GM19099 (cell line): ENCODE data around the gene ANKS4B.

Experiments
- POLR2A ChIP-seq: IDR thresholded peaks from 3 replicates; pipeline ENCODE4 v1.6.1; 2011; ENCODE audit warnings: low read depth; ENCODE audit not compliant: insufficient read length; ENCODE audit errors: extremely low read depth

The ANKS4B gene

DNA sequence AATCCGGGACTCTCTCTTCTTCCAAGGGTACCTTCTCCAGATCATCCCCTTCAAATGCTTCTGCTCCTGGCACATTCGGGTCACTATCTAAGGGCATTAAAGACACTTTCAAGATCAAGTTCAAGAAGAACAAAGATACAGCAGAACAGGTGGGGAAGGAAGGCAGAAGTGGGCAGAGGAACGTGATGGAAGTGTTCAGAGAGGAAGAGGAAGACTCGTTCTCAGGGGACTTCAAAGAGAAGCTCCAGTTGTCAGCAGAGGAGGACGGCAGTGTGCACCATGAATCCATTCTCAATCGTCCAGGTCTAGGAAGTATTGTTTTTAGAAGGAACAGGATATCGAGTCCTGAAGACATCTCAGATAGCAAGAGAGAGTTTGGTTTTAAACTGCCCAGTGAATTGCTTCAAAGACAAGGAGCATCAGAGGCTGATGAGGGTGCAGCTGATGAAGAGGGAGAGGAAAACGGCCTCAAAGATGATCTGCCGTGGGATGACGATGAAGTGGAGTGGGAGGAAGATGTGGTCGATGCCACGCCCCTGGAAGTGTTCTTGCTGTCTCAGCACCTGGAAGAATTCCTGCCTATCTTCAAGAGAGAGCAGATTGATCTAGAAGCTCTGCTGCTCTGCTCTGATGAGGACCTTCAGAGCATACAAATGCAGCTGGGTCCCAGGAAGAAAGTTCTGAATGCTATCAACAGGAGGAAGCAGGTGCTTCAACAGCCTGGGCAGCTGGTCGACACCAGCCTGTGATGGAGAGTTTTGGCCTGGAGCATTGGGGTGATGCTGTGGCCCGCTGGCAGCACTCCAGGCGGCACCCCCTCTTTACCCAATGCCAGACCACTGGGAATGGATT, 16.8 kb downstream of the ANKS4B start:
- TF ChIP-seq POLR2A, result no peak

DNA sequence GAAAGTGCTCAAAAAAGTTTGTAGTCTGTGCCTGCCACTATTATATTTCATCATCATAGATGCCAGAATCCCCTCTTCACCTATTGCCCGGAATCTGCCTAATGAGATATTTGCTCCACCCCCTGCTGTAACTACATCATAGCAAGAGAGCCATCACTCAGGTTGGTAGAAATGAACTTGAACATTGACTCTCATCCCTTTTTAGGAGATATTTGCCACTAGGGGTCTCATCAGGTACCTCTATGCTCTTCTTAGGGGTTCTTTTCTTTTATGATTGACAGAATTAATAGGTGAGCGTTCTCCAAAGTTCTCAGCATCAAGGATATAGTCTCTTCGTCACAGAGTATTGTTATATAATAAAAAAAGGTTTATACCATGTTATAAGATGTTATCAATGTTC, 20.0 kb downstream of the ANKS4B start:
- TF ChIP-seq POLR2A, result no peak

DNA sequence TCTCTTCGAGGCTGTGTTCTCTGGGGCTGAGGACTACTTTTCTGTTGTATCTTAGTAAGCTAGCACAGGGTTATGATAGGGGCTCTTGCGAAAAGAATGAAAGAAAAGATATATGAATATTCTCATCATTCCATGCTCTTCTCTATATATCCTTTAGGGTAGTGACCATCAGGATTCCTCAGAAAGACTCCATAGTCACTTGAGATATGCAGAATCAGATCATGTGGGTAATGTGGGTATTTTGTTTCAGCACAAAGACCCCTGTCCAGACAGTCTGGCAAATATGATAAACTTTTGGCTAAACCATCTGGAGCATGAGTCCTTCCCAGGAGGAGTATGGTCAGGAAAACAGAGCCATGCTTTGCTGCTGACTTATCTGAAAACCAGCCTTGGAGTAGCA, 23.1 kb downstream of the ANKS4B start:
- no peak for TF ChIP-seq POLR2A

DNA sequence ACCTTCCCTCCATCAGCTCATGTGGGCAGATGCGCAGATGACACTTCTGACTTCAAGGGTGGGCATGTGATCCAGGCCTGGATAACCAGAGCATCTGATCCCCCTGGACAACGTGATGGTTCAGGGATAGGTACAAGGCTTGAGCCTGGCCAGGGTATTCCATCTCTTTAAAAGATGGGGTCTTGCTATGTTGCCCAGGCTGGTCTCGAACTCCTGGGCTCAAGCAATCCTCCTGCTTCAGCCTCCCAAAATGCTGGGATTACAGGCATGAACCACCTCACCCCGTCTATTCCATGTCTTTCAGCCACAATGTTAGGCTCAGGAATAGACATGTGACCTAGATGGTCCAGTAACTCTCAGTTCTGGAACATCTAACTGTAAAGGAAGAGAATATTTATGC, 23.8 kb downstream of the ANKS4B start:
- TF ChIP-seq POLR2A, result no peak

DNA sequence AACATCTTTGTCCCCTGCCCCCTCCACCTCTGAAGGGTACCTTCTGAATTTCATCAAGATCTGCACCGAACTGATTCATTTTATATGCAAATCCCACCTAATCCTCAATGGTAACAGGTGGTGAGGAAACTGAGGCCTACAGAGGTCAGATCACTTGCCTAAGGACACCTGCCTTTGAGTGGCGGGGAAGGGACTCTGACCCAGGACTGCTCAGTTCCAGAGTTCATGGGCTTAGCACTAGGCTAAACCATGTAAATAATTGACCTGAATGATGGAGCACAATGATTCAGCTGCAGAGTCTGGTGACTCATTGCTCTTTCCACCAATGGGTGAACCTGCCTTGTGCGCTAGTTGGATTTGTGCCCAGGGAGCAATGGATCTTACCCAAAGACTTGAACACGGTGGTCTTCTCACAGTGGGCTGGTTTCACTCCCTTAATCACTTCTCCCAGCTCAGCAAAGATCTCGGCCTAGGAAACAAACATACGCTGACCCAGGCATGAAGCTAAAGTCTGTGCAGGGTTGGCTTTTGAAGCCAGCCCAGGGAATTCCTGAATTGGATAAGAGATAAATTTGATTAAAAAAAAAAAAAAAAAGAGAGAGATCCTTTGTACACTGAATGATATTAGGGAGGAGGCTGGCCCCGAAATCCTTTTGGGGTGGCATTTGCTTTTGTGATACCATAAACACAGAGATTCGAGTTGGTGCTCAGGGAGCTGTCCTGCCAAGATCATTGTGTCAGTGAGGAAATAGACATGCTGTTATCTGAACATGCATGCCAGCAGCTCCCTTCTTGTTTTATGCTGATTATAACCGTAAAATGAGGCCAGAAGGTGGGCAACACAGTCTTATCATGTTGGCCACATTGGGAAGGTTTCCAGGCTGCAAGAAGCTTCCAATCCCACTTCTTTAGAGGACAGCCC, 27.6 kb downstream of the ANKS4B start:
- TF ChIP-seq POLR2A, result peak; percentile 26

DNA sequence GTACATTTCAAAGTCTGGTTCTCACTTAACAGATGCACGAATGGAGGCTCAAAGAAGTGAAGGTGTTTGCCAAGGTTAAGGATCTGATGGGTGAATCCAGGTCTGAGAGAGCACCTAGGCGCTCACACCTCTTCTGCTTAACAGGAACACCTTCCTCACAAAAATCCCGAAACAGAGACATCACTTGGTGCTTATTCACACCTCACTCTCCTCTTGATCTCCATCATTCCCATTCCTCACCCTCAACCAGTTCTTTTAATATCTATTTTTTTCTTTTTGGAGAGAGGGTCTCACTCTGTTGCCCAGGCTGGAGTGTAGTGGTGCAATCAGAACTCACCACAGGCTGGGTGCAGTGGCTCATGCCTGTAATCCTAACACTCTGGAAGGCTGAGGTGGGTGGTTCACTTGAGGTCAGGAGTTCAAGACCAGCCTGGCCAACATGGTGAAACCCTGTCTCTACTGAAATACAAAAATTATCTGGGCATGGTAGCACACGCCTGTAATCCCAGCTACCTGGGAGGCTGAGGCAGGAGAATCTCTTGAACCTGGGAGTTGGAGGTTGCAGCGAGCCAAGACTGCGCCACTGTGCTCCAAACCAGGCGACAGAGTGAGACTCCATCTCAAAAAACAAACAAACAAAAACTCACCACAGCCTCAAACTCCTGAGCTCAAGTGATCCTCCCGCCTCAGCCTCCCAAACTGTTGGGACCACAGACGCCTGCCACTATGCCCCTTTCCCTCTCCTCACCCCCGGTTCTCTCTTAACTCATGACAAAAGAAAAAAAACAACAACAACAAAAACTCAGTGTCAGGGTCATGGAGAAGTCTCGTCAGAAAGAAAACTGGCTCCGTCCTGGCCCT, 29.5 kb downstream of the ANKS4B start:
- no peak for TF ChIP-seq POLR2A

DNA sequence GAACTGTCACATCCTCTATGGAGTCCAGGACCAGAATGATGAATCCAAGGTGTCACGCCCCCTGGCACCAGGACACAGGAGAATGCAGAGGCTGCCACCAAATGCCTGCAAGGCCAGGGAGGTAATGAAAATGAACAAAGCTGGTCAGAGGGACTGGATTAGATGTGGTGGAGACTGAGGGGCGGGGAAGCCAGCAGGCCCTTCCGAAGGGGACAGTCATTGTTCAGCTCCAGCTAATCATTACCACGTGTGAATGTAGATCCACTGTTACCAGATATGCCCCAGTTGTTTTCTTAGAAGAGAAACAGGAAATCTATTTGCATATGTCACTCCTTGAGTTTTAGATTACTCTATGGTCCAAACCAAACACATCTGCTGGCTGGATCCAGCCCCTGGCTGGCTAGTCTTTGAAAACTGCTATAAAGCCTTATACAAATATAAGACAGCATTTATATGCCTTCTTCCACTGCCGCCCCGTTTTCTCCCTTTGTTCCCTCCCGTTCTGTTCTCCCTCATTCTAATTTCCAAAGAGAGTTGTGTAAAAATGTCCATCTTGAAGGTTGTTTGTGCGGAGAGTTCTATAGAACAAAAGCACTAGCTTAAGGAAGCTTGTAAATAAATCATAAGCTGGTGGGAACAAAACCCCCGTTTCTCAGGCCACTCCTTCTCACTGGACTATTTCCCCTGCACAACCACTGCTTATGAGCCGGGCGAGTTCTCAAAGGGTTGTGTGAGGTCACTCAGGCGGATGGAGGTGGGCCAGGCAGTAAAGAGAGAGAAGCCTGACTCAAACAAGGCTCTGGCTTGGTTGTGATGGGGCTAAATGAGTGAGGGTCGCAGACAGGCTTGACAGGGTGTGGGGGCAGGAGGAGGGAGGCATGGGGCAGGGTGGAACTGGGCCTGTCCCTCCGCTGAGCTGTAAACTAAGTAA, 30.4 kb downstream of the ANKS4B start:
- no peak for TF ChIP-seq POLR2A

DNA sequence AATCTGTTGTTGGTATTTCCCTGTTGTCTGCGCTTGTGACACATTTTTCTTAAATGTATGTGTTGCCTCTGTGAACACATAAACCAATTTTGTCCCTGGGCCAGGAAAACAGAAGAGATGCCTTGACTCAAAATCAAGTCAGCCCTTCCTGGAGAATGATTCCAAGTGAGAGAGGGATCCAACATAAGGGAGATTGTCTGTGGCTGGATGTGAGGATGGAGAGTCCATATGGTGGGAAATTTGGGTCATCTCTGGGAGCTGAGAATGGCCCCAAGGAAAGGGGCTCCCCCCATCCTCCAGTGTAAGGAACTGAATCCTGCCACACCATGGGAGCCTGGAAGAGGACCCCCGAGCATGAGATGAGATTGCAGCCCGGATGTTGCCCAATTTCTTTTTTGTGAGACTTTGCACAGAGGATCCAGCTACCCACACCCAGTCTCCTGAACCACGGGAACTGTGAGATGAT, 31.1 kb downstream of the ANKS4B start:
- no peak for TF ChIP-seq POLR2A

DNA sequence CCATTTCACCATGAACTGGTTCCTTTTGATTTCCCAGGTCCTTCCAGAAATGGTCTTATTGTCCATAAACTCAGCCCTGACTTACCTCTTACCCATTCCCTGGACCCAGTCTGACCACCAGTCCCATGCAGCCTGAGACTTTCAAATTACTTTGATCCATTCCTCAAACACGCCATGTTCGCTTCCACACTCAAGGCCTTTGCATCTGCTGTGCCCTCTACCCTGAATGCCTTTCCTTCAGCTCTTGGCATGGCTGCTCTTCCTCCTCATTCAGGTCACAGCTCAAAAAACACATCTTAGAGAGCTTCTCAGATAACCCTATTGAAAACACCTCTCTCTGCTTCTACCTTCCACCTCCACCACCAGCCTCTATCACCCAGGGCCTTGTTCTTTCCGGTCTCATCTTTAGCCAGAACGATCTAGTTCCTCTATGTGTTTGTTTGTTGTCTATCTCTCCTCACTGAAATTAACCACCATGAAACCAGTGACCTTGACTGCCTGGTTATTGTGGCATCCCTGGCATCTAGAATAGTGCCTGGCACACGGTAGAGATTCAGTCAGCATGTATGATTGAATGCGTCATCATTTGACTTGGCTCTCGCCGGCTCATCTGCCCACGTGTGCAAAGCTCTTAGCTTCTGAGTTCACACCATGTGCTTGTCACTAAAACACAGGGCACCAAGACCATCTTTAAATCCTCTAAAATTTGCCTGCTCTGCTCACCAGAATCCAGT, 31.8 kb downstream of the ANKS4B start:
- no peak for TF ChIP-seq POLR2A

DNA sequence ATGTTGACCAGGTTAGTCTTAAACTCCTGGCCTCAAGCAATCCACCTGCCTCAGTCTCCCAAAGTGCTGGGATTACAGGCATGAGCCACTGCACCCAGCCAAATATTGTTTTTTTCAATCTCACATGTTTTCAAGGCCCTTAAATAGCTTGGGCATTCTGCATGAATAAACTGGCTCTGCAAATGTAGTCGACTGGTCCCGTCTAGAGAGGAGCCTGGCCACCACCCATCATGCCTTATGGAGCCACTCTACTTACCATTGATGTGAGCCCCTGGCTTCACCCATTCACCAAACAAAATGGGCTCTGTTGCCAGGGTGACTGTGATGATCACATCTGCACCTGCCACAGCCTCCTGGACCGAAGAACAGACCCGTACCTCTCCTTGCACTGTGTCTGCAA, 33.8 kb downstream of the ANKS4B start:
- TF ChIP-seq POLR2A, result no peak

DNA sequence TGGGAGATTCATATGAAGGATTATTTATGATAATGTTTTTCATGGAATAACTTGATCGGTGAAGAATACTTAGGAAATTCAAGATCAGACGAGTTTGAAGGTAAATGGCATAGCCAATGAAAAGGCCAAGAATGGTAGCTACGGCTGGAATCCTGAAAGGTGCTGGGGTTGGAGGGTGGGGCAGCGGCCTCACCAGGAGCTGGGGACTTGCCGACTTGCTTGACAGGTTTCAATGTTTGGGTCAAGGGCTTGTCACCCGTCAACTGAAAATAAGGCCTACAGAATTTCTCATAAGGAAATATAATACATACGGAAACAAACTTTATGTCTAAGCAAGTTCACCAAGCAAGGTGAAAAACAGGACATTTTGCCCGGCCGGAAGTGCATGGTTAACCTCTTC, 34.7 kb downstream of the ANKS4B start:
- no peak for TF ChIP-seq POLR2A

DNA sequence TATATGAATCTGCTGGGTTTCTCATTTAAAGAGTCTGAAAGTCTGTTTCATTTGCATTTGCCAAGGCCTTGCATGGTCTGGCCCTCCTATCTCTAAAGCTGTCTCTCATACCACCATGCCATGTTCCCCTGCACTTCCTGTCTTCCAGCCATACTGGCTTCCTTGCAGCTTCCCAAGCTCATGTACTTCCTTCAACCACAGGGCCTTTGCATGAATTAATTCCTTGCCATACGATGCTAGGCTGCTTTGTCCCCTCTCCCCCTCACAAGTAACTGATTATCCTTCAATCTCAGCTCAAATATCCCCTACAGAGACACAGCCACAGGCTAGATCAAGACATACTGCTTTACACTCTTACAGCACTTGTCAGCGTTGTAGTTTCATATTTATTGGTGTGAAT, 38.8 kb downstream of the ANKS4B start:
- TF ChIP-seq POLR2A, result no peak

DNA sequence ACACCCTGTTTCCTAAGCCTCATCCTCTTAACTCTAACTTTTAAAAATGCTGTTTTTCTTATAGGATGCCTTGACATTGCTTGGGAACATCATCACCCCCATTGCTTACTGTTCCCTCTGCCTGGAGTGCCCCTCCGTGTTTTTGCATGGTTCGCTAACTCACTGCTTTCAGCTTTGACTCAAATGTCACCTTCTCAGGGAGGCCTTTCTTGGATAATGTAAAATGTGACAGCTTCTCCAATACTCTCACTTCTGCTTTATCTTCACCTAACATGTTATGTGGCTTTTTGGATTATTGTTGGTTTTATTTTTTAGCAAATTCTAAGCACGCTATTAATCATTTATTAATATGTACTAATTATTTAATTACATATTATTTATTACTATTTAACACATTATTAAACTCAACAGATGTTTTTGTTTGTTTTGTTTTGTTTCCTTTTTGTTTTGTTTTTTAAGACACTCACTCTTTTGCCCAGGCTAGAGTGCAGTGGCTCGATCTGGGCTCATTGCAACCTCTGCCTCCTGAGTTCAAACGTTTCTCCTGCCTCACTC, 40.8 kb downstream of the ANKS4B start:
- TF ChIP-seq POLR2A, result no peak
